GM10248 (cell line): ENCODE measurements around the gene NRDC.

Experiments
- CTCF ChIA-PET: fragments of 300-600 bp; sonication (Branson Sonifier 250); formaldehyde crosslinking; extraction: SDS; loops from one replicate; lab custom pipeline; 2021; ENCODE audit warnings: antibody characterized with exemption; lab: Yijun Ruan, JAX
- POLR2A ChIA-PET: fragments of 350-650 bp; sonication (Branson Sonifier 250); formaldehyde crosslinking; extraction: SDS; loops from one replicate; lab custom pipeline; 2020; ENCODE audit warnings: antibody characterized with exemption; lab: Yijun Ruan, JAX
- DNase-seq: peaks from one replicate; pipeline ENCODE4 v3.0.0; 2012; ENCODE audit errors: extremely low spot score
- TF ChIP-seq, protein P1 (sequence below): IDR thresholded peaks from 2 replicates; pipeline ENCODE4 v1.5.1; 2012; ENCODE audit warnings: mild to moderate bottlenecking, low read depth; ENCODE audit errors: extremely low read depth, missing control alignments, control extremely low read depth

The NRDC gene

DNA sequence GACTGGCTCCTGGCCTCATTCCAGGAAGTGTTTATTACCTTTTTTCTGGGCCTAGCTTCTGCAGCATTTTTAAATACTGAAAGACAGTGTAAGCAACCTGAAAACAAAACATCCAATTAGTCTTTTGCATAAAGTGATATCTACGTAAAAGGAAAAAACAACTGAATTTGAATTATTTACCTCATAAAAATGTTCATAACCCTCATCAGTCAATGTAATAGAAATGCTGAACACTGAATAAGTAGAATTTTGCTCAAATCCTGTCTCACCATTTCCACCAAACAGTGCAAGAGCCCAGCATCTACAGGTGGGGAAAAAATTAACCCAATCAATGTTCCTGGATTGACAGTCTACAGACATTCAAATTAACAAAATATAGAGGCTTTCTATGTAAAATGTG is 64.0 kb downstream of the NRDC start:
- CTCF ChIA-PET: no interaction called here
- POLR2A ChIA-PET: no interaction called here
- TF ChIP-seq, protein P1, sequence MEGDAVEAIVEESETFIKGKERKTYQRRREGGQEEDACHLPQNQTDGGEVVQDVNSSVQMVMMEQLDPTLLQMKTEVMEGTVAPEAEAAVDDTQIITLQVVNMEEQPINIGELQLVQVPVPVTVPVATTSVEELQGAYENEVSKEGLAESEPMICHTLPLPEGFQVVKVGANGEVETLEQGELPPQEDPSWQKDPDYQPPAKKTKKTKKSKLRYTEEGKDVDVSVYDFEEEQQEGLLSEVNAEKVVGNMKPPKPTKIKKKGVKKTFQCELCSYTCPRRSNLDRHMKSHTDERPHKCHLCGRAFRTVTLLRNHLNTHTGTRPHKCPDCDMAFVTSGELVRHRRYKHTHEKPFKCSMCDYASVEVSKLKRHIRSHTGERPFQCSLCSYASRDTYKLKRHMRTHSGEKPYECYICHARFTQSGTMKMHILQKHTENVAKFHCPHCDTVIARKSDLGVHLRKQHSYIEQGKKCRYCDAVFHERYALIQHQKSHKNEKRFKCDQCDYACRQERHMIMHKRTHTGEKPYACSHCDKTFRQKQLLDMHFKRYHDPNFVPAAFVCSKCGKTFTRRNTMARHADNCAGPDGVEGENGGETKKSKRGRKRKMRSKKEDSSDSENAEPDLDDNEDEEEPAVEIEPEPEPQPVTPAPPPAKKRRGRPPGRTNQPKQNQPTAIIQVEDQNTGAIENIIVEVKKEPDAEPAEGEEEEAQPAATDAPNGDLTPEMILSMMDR: no peak
- DNase-seq: no peak

GRCh38 chr1:51799372-51799771 is 79.2 kb downstream of the NRDC start:
- ChIA-PET CTCF (interaction anchor here (1.3 to 5.8 kb wide), 6 partner anchors 8 to 237 kb away, joined by 3 to 27 read pairs (median 6); no protein-coding TSS in a partner anchor), POLR2A (no interaction called here)
- peak; percentile 12 for DNase-seq
- TF ChIP-seq, protein P1: no peak

- POLR2A ChIA-PET: no interaction called here
- DNase-seq: no peak
- CTCF ChIA-PET: no interaction called here
- TF ChIP-seq, protein P1: no peak
Observed at GRCh38 chr1:51794868-51795267, 83.7 kb downstream of the NRDC start.

DNA sequence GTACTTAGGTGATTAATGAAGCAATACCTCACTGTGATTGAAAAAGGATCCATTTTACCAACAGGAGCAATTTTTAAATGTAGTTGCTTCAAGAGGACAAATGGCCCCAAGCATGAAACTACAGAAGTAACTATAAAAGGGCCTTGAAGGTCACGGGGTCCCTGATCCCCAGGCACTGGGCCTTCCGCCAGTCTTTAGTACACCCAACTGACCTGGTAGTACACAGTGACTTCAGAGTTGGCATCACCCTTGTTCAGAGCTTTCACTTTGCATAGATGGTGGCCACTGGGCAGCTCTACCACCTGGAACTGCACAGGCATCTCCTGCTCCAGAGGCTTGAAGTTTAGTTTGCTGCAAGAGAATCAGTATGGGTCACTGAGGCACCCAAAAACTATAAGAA is 84.3 kb downstream of the NRDC start:
- TF ChIP-seq, protein P1: no peak
- DNase-seq: no peak
- ChIA-PET POLR2A (no interaction called here), CTCF (interaction anchor here (0.9 kb wide), 1 partner anchor 14 kb away, joined by 3 read pairs; no protein-coding TSS in a partner anchor)

- no peak for DNase-seq
- POLR2A ChIA-PET: no interaction called here
- TF ChIP-seq, protein P1: no peak
- CTCF ChIA-PET: interaction anchor here (0.5 to 2.9 kb wide), 4 partner anchors 8 to 576 kb away, joined by 3 to 8 read pairs (median 3); no protein-coding TSS in a partner anchor
Observed at GRCh38 chr1:51792864-51793263, 85.7 kb downstream of the NRDC start.

GRCh38 chr1:51791888-51792287 is 86.6 kb downstream of the NRDC start:
- TF ChIP-seq, protein P1: no peak
- ChIA-PET CTCF (interaction anchor here (1.0 to 4.0 kb wide), 6 partner anchors 9 to 23 kb away, joined by 3 to 26 read pairs (median 6); no protein-coding TSS in a partner anchor), POLR2A (no interaction called here)
- no peak for DNase-seq

GRCh38 chr1:51790385-51790784 is 88.1 kb downstream of the NRDC start:
- TF ChIP-seq, protein P1: no peak
- CTCF ChIA-PET: interaction anchor here (0.9 to 4.0 kb wide), 7 partner anchors 8 to 49 kb away, joined by 3 to 26 read pairs (median 4); no protein-coding TSS in a partner anchor
- DNase-seq: no peak
- POLR2A ChIA-PET: interaction anchor here (0.9 kb wide), 1 partner anchor 61 kb away, joined by 3 read pairs; no protein-coding TSS in a partner anchor
